ENCODE results near the gene SLC6A12. TPM values are rescaled to one million over a fixed set of nuclear protein-coding genes. Genes with fewer than 3 reads are reported as not detected.

The SLC6A12 gene
- polyA plus RNA-seq, 1 donor (not counting 4 experiments of a cell fraction or from before 2014, with no cell fraction given): not detected

- Histone ChIP-seq H4K20me1 (ENCODE audit: control insufficient read depth, extremely low read depth, insufficient read depth, low read length) (no peaks in the 10 kb centered on the region), H3K4me2 (ENCODE audit: control insufficient read depth, extremely low read depth, insufficient read depth, low read depth, low read length) (no peak overlapping the region), H3K4me3 (ENCODE audit: control insufficient read depth in 2 of 3, extremely low read depth in 1 of 3, insufficient read depth in 2 of 3, low read depth in 1 of 3, low read length in 3 of 3) (no peak overlapping the region), H3K4me1 (ENCODE audit: control insufficient read depth, extremely low read depth, insufficient read depth, low read length) (peaks cover 6% of the 10 kb centered on the region), H2AFZ (ENCODE audit: control insufficient read depth, low read length) (no peak overlapping the region), H3K9ac (ENCODE audit: control insufficient read depth, extremely low read depth, insufficient read depth, low read length) (no peak overlapping the region), H3K9me3 (ENCODE audit: control insufficient read depth, low read depth, low read length) (no peaks in the 10 kb centered on the region), H3K79me2 (ENCODE audit: control insufficient read depth, insufficient read depth, low read length) (no peaks in the 10 kb centered on the region), H3K27ac (ENCODE audit: control insufficient read depth, insufficient read depth, low read length) (no peak overlapping the region), H3K27me3 (ENCODE audit: control insufficient read depth, extremely low read depth, insufficient read depth, low read length) (peaks cover 22% of the 10 kb centered on the region), H3K9me1 (ENCODE audit: control insufficient read depth, extremely low read depth, insufficient read depth, low read length) (no peaks in the 10 kb centered on the region), H3K36me3 (ENCODE audit: control insufficient read depth in 2 of 2, extremely low read depth in 1 of 2, insufficient read depth in 2 of 2, low read length in 2 of 2) (no peaks in the 10 kb centered on the region)
- DNase-seq (ENCODE audit: low read depth, low spot score) (no peak), FAIRE-seq (no peak)
- no peak for TF ChIP-seq EZH2 (IDR thresholded peaks at IDR 0.05; ENCODE audit: low read length)
- TF ChIP-seq CTCF (optimal IDR thresholded peaks at IDR 0.05 in 1 of 3, IDR thresholded peaks at IDR 0.05 in 1 of 3, conservative IDR thresholded peaks at IDR 0.05 in 1 of 3; ENCODE audit: extremely low read depth in 1 of 3, insufficient read depth in 2 of 3, low read length in 3 of 3): no peak
- dilution Hi-C loops (cut with MboI; ENCODE audit: extremely low pct_ligation_motif_present, low sequenced_read_pairs): no loop called here
Observed at GRCh38 chr12:175759-176158, 38.2 kb downstream of the SLC6A12 start.

- Histone ChIP-seq H3K4me2 (ENCODE audit: control insufficient read depth, extremely low read depth, insufficient read depth, low read depth, low read length) (no peak overlapping the region), H2AFZ (ENCODE audit: control insufficient read depth, low read length) (no peak overlapping the region), H4K20me1 (ENCODE audit: control insufficient read depth, extremely low read depth, insufficient read depth, low read length) (no peaks in the 10 kb centered on the region), H3K9me1 (ENCODE audit: control insufficient read depth, extremely low read depth, insufficient read depth, low read length) (no peaks in the 10 kb centered on the region), H3K4me1 (ENCODE audit: control insufficient read depth, extremely low read depth, insufficient read depth, low read length) (peaks cover 6% of the 10 kb centered on the region), H3K9me3 (ENCODE audit: control insufficient read depth, low read depth, low read length) (no peaks in the 10 kb centered on the region), H3K79me2 (ENCODE audit: control insufficient read depth, insufficient read depth, low read length) (no peaks in the 10 kb centered on the region), H3K27ac (ENCODE audit: control insufficient read depth, insufficient read depth, low read length) (no peak overlapping the region), H3K36me3 (ENCODE audit: control insufficient read depth in 2 of 2, extremely low read depth in 1 of 2, insufficient read depth in 2 of 2, low read length in 2 of 2) (no peaks in the 10 kb centered on the region), H3K27me3 (ENCODE audit: control insufficient read depth, extremely low read depth, insufficient read depth, low read length) (peaks cover 22% of the 10 kb centered on the region), H3K9ac (ENCODE audit: control insufficient read depth, extremely low read depth, insufficient read depth, low read length) (no peak overlapping the region), H3K4me3 (ENCODE audit: control insufficient read depth in 2 of 3, extremely low read depth in 1 of 3, insufficient read depth in 2 of 3, low read depth in 1 of 3, low read length in 3 of 3) (no peak overlapping the region)
- dilution Hi-C loops (cut with MboI; ENCODE audit: extremely low pct_ligation_motif_present, low sequenced_read_pairs): no loop called here
- no peak for TF ChIP-seq CTCF (optimal IDR thresholded peaks at IDR 0.05 in 1 of 3, IDR thresholded peaks at IDR 0.05 in 1 of 3, conservative IDR thresholded peaks at IDR 0.05 in 1 of 3; ENCODE audit: extremely low read depth in 1 of 3, insufficient read depth in 2 of 3, low read length in 3 of 3)
- TF ChIP-seq EZH2 (IDR thresholded peaks at IDR 0.05; ENCODE audit: low read length): no peak
- DNase-seq (ENCODE audit: low read depth, low spot score) (no peak), FAIRE-seq (no peak)
Observed at GRCh38 chr12:175250-175649, 38.7 kb downstream of the SLC6A12 start.
